NCI-H2196 (cell line): ENCODE data around the gene ERCC2.
A peak's percentile ranks its signal among the peaks of the same experiment; 100 is the strongest.

Source experiments
- DNase-seq: peaks from one replicate; lab custom pipeline; 2025; ENCODE audit not compliant: unreplicated experiment; lab: John Stamatoyannopoulos, UW

The ERCC2 gene

DNA sequence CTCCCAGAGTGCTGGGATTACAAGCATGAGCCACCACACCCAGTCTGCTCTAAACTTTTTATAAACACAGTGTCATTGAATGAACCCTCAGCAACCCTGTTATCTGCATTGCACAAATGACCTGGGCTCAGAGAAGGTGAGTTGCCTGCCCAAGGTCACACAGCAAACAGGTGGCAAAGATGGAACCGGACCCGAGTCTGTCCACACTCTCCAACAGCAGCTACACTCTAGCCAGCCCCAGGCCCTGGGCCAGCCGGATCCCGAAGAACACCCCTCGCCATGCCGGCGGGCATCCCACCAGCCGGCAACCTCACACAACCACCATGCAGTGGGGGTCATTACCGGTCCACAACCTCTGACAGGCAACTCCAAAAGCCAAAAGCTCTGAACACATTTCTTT, 14.5 kb downstream of the ERCC2 start:
- no peak for DNase-seq

DNA sequence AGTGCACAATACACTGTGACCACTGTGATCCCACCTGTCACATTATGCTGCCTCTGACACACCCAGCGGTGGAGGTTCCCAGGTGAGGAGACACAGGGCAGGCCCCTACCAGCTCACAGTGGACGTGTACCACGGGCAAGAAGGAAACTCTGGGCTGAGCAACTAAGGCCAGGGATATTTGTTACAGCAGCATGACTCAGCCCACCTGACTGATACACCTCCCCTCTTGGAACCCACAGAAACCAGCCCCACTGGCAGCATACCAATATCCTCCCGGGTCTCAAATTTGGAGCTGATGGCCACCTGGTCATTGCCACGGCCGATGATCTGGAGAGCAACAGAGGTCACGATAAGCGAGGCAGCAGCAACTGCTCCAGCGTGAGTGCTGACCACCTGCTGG, 15.0 kb downstream of the ERCC2 start:
- DNase-seq, result no peak

DNA sequence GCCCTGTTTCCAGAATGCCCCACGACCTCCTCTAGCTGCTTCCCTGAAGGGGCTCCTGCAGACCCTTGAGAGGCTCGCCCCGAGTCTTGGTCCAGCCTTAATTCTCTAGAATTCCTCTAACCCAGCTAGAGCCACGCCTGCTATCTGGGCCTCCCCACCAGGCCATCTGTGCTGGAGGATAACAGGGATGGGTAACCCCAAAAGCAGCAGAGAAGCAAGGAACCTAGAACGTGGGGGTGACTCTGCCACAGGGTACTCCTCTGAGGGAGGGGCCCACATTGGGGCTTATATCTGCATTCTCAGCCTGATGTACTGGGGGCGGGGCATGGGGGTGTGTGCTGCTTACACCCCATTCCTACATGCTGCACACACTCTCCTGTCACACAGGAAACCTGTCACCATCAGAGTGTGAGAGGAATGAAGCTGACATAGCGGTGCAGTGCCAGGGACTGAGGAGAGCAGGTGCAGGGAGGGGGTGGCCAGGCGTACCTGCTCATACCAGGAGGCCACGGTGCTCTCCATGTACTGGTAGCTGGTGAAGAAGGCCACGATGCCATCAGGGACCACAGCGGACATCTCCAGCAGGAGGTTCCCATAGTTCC, 16.0 kb downstream of the ERCC2 start:
- no peak for DNase-seq

- no peak for DNase-seq
Measured at GRCh38 chr19:45352914-45353796, 17.2 kb downstream of the ERCC2 start.

- DNase-seq, result no peak
Measured at GRCh38 chr19:45352471-45352870, 17.9 kb downstream of the ERCC2 start.

GRCh38 chr19:45352062-45352461, 18.3 kb downstream of the ERCC2 start:
- DNase-seq, result no peak

GRCh38 chr19:45351401-45351952, 18.9 kb downstream of the ERCC2 start:
- no peak for DNase-seq

DNA sequence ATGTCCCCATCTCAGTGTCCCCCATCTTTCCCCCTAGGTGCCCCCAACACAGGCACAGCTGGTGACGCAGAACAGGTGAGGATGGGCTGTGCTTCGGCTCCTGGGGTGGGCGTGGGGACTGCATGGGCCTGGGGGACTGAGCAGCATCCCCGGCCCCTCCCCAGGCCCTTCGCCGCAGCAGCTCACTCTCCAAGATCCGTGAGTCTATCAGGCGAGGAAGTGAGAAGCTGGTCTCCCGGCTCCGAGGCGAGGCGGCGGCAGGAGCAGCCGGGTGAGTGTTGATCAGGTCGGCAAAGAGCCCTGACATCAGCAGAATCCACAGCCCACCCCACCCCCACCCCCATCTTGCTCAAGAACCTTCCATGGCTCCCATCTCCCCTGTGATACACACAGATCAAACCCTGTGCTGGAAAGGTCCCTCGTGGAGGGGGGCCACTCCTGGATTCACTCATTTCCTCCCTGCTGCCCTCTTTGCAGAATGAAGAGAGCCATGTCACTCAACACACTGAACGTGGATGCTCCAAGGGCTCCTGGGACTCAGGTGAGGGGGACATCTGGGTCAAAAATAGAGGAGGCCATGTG, 19.8 kb downstream of the ERCC2 start:
- no peak for DNase-seq

DNA sequence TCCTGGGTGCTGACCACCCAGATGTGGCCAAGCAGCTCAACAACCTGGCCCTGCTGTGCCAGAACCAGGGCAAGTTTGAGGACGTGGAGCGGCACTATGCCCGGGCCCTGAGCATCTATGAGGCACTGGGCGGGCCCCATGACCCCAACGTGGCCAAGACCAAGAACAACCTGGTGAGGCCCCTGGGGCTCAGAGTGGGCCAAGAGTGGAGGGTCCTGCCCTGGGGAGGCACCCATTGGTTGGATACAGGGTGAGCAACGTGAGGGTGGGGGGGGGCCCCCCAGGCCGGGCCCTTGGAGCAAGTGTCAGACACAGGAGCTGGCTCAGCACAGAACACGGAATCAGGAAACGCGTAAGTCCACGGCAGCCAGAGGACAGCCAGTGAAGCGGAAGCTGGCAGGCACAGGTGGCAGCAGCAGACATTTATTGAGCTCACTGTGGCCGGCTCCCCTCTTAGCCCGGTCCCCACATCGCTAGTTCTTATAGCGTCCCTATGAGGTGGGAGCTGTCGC, 20.9 kb downstream of the ERCC2 start:
- no peak for DNase-seq

DNA sequence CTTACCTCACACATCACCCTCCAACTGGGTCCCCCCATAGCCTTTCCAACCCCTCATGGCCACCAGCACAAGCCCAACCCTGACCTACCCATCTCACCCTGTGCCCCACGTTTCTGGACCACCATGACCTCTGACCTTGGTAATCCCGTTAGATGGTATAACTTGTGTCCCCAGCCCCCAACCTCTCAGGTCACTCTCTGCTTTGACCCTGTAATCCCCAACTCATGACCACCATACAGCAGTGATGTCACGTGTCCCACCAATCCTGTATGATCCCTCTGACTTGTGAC, 21.3 kb downstream of the ERCC2 start:
- DNase-seq, result no peak

DNA sequence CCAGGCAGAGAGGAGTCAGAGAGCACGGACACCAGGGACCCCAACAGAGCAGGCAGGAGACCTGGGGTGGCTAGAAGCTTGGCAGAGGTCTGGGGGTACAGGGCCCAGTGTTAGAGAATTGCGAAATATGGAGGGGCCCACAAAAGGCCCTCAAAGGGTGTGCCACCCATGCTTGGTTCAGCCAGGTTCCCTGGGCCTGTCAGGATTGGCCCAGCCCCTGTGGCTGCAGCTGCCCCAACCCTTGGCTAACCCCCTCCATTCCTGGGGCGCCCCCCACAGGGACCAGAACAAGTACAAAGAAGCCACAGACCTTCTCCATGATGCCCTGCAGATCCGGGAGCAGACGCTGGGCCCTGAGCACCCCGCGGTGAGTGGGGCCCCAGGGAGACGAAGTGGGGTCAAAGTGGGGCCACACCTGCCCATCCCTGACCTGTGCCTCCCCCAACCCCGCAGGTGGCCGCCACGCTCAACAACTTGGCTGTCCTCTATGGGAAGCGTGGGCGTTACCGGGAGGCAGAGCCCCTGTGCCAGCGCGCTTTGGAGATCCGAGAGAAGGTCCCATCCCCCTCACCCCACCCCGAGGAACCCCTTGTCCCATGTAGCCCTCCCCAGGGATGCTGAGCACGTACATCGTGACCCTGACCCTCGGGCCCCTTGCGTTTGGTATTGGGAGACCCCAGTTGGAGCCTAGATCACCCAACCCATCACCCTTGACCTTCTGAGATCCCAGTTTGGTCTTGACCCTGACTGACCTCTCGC, 21.8 kb downstream of the ERCC2 start:
- DNase-seq, result no peak

- no peak for DNase-seq
Measured at GRCh38 chr19:45347570-45348366, 22.6 kb downstream of the ERCC2 start.

- DNase-seq, result no peak
Measured at GRCh38 chr19:45346449-45346848, 23.9 kb downstream of the ERCC2 start.

- DNase-seq, result no peak
Measured at GRCh38 chr19:45345506-45345860, 24.9 kb downstream of the ERCC2 start.

- DNase-seq, result no peak
Measured at GRCh38 chr19:45344621-45345505, 25.5 kb downstream of the ERCC2 start.

GRCh38 chr19:45342911-45343310, 27.5 kb downstream of the ERCC2 start:
- DNase-seq, result no peak

DNA sequence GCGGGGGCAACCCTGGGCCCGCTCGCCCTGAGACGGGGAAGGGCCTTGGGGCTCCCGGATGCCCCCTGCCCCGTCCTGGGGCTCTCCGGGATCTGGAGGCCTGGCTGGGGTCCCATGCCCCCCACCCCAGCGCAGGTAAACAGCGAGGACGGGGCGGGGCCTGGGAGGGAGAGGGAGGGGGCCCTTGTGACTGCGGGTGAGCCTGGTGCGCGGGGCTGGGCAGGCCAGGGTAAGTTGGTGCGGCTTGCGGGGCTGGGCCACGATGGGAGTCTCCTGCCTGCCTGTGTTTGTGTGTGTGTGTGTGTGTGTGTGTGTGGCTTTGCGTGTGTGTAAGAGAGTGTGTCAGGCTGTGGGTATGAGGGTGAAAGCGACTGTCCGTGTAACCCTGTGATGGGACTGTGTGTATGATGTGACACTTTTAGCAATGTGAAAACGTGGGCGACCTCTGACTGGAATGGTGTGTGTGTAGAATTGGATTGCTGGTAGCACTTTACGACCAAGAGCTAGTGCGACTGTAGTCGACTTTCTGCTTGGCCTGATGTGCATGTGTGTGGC, 29.4 kb downstream of the ERCC2 start:
- DNase-seq, result no peak

DNA sequence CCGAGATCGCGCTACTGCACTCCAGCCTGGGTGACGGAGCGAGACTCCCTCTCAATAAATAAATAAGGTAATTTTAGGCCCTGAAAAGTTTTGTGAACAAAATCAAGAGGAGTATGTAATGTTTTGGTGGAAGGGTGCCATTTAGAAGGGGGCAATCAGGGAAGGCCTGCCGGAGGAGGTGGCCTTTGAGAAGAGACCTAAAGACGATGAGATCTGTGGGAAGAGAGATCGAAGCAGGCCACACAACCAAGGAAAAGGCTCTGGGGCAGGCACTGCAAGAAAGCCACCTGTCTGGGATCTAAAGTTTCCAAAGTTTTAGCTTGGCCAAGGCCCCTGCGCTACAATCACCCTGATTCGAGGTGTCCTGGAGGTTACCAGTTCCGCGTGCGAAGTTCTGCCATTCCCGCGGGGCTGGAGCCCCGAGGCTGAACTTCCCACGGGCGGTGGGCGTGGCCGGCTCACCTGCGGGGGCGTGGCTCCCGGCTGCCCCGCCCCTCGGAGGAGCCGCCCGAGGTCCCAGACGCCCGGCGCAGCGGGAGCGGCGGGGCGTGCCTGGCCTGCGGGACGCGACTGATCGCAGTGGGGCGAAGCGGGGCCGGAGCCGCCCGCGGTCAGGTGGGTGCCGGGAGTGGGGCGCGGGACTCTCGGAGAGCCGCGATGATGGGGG, 30.0 kb downstream of the ERCC2 start, which contains the start of gene KLC3:
KLC3 (plus strand) TSS at position 519 of the 667 bp plus-strand sequence. CDS start 4,792 bp downstream, outside the sequence.
- DNase-seq, result peak; percentile 63

GRCh38 chr19:45339629-45340028, 30.7 kb downstream of the ERCC2 start:
- no peak for DNase-seq
